Stomach (tissue), 4 donors: ENCODE results near the gene CAPN5.

Source experiments
- CTCF ChIP-seq, 7 experiments: fragments of 450-650 bp in 4 of 7; fragments of 200-600 bp in 3 of 7; sonication (generic) in 3 of 7; IDR thresholded peaks; one replicate each; pipeline ENCODE4 v1.5.1; 2016 to 2019; ENCODE audit warnings: antibody characterized with exemption in 7 of 7, control low read depth in 2 of 7, mild to moderate bottlenecking in 1 of 7
- EP300 ChIP-seq: sonication (generic); formaldehyde crosslinking; IDR thresholded peaks from one replicate; pipeline ENCODE4 v1.6.1; 2017; ENCODE audit warnings: antibody characterized with exemption
- POLR2A ChIP-seq, 4 donors: fragments of 450-650 bp; IDR thresholded peaks; one replicate each; pipeline ENCODE4 v1.6.1; 2016; ENCODE audit warnings: antibody characterized with exemption in 4 of 4, control low read depth in 2 of 4, mild to moderate bottlenecking in 1 of 4, moderate library complexity in 1 of 4

- TF ChIP-seq CTCF (IDR thresholded peaks at IDR 0.05) (no peak), POLR2A (IDR thresholded peaks at IDR 0.05) (no peak), EP300 (no peak)
These were observed 15.4 kb downstream of the CAPN5 start for GRCh38 chr11:77081976-77082836.
